HG03060 (cell line): Measurements from ENCODE around the gene MAGI1.
"Not testable (repeated sequence)": the region's sequence is repeated elsewhere in the genome, so short reads cannot be mapped to it uniquely, and the experiment has no call there.

Experiments
- ATAC-seq: cut with Tn5 transposase; IDR thresholded peaks from one replicate; pipeline ENCODE4 v1.9.1; 2021; ENCODE audit warnings: low read depth, moderate number of reproducible peaks; ENCODE audit not compliant: unreplicated experiment

Gene MAGI1

GRCh38 chr3:65617209-65617608 is 421.5 kb downstream of the MAGI1 start:
- ATAC-seq, result no peak

GRCh38 chr3:65616563-65616962 is 422.2 kb downstream of the MAGI1 start:
- no peak for ATAC-seq

GRCh38 chr3:65615329-65615728 is 423.4 kb downstream of the MAGI1 start:
- no peak for ATAC-seq

GRCh38 chr3:65614585-65614984 is 424.1 kb downstream of the MAGI1 start:
- ATAC-seq, result no peak

GRCh38 chr3:65607965-65608460 is 430.7 kb downstream of the MAGI1 start:
- ATAC-seq, result not testable (repeated sequence)

GRCh38 chr3:65607101-65607500 is 431.6 kb downstream of the MAGI1 start:
- no peak for ATAC-seq

GRCh38 chr3:65605876-65606432 is 432.8 kb downstream of the MAGI1 start:
- ATAC-seq, result no peak

GRCh38 chr3:65604863-65605526 is 433.7 kb downstream of the MAGI1 start:
- ATAC-seq, result no peak

- ATAC-seq, result no peak
These were observed 435.1 kb downstream of the MAGI1 start for GRCh38 chr3:65603631-65604030.

GRCh38 chr3:65600888-65601287 is 437.8 kb downstream of the MAGI1 start:
- ATAC-seq, result no peak

- ATAC-seq, result no peak
These were observed 440.7 kb downstream of the MAGI1 start for GRCh38 chr3:65597952-65598413.

- no peak for ATAC-seq
These were observed 441.3 kb downstream of the MAGI1 start for GRCh38 chr3:65597226-65597951.

GRCh38 chr3:65596571-65597225 is 442.0 kb downstream of the MAGI1 start:
- ATAC-seq, result no peak

- ATAC-seq, result no peak
These were observed 442.8 kb downstream of the MAGI1 start for GRCh38 chr3:65596029-65596300.

- no peak for ATAC-seq
These were observed 443.3 kb downstream of the MAGI1 start for GRCh38 chr3:65595222-65596028.

- no peak for ATAC-seq
These were observed 444.7 kb downstream of the MAGI1 start for GRCh38 chr3:65593780-65594752.

GRCh38 chr3:65591313-65591712 is 447.4 kb downstream of the MAGI1 start:
- ATAC-seq, result no peak

GRCh38 chr3:65588884-65589283 is 449.8 kb downstream of the MAGI1 start:
- ATAC-seq, result no peak
